ENCODE data around the gene KLK5. TPM values are rescaled to one million over a fixed set of nuclear protein-coding genes. Genes with fewer than 3 reads are reported as not detected.

The KLK5 gene
- total and polyA plus RNA-seq, 4 donors: 0.44 to 2.5 (median 0.86) TPM

GRCh38 chr19:50911206-50912101, 41.4 kb downstream of the KLK5 start, which contains the start of gene KLK4:
Gene KLK4, minus strand, starts transcription at chr19:50911395. Its CDS starts 657 bp downstream, at chr19:50910738.
- Histone ChIP-seq H3K4me1 (ENCODE audit: control insufficient read depth, insufficient read depth, low read length) (peaks cover 13% of the 10 kb centered on the region), H3K27me3 (ENCODE audit: control insufficient read depth, insufficient read depth, low read length) (peaks cover 61% of the 10 kb centered on the region), H3K9me3 (ENCODE audit: control insufficient read depth, insufficient read depth, low read length) (no peaks in the 10 kb centered on the region), H3K36me3 (ENCODE audit: control insufficient read depth, insufficient read depth, low read length) (no peaks in the 10 kb centered on the region), H3K27ac (ENCODE audit: low read depth, low read length) (no peak within 1 kb of the TSS), H3K4me3 (ENCODE audit: low read depth, low read length) (no peak within 1 kb of the TSS)
- 70% methylated on average over 9 of the region's 9 CpGs for WGBS (ENCODE audit: insufficient coverage)
- no peak for DNase-seq (ENCODE audit: low read depth in 4 of 6, low spot score in 6 of 6)

- no peak overlapping the region for H3K4me3 ChIP-seq (ENCODE audit: low read depth, low read length)
- no peaks in the 10 kb centered on the region for H3K9me3 ChIP-seq (ENCODE audit: control insufficient read depth, insufficient read depth, low read length)
- H3K27ac ChIP-seq (ENCODE audit: low read depth, low read length): no peak overlapping the region
- peaks cover 64% of the 10 kb centered on the region for H3K27me3 ChIP-seq (ENCODE audit: control insufficient read depth, insufficient read depth, low read length)
- WGBS (ENCODE audit: insufficient coverage): 69% methylated on average over 2 of the region's 4 CpGs
- peaks cover 13% of the 10 kb centered on the region for H3K4me1 ChIP-seq (ENCODE audit: control insufficient read depth, insufficient read depth, low read length)
- no peaks in the 10 kb centered on the region for H3K36me3 ChIP-seq (ENCODE audit: control insufficient read depth, insufficient read depth, low read length)
- no peak for DNase-seq (ENCODE audit: low read depth in 4 of 6, low spot score in 6 of 6)
These were observed 42.1 kb downstream of the KLK5 start for GRCh38 chr19:50910722-50911121.

DNA sequence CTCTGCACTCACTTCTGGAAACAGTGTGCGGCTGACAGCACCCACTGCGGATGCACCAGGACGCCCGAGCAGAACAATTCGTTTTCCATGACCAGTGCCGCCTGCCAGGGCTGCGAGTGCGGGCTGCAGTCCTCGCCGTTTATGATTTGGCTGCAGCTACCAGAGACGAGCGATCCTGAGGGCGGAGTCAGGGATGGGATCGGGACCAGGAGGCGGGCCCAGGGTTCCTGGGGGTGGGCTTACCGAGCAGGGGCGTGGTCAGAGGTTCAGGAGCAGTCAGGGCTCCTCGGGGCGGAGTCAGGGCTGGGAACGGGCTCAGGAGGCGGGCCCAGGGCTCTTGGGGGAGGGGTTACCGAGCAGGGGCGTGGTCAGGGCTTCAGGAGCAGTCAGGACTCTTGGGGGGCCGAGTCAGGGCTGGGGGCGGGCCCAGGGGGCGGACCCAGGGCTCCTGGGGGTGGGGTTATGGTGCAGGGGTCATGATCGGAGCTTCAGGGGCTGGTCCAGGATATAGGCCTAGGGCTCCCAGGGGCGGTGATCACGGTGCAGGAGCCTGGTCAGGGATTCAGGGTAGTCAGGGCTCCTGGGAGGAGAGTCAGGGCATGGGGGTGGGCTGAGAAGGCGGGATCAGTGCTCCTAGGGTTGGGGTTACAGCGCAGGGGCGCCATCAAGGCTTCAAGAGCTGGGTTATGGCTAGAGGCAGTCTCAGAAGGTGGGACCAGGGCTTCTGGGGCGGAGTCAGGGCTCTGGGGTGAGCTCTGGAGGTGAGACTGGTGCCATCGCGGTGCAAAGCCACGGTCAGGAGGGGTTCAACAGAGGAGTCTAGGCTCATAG, 43.4 kb downstream of the KLK5 start:
- Histone ChIP-seq H3K9me3 (ENCODE audit: control insufficient read depth, insufficient read depth, low read length) (no peaks in the 10 kb centered on the region), H3K4me1 (ENCODE audit: control insufficient read depth, insufficient read depth, low read length) (peaks cover 13% of the 10 kb centered on the region), H3K27me3 (ENCODE audit: control insufficient read depth, insufficient read depth, low read length) (peaks cover 64% of the 10 kb centered on the region), H3K36me3 (ENCODE audit: control insufficient read depth, insufficient read depth, low read length) (no peaks in the 10 kb centered on the region), H3K27ac (ENCODE audit: low read depth, low read length) (no peak overlapping the region), H3K4me3 (ENCODE audit: low read depth, low read length) (peak overlapping the region; percentile 12)
- 2% methylated on average over 36 of the region's 36 CpGs for WGBS (ENCODE audit: insufficient coverage)
- peak in 5 of 6 donors; percentile 24 to 94 (median 37) for DNase-seq (ENCODE audit: low read depth in 4 of 6, low spot score in 6 of 6)

- H3K4me1 ChIP-seq (ENCODE audit: control insufficient read depth, insufficient read depth, low read length): peaks cover 13% of the 10 kb centered on the region
- peaks cover 63% of the 10 kb centered on the region for H3K27me3 ChIP-seq (ENCODE audit: control insufficient read depth, insufficient read depth, low read length)
- H3K9me3 ChIP-seq (ENCODE audit: control insufficient read depth, insufficient read depth, low read length): no peaks in the 10 kb centered on the region
- no peak for DNase-seq (ENCODE audit: low read depth in 4 of 6, low spot score in 6 of 6)
- H3K36me3 ChIP-seq (ENCODE audit: control insufficient read depth, insufficient read depth, low read length): no peaks in the 10 kb centered on the region
- no peak overlapping the region for H3K27ac ChIP-seq (ENCODE audit: low read depth, low read length)
- H3K4me3 ChIP-seq (ENCODE audit: low read depth, low read length): no peak overlapping the region
- WGBS (ENCODE audit: insufficient coverage): 64% methylated on average over 24 of the region's 25 CpGs
These were observed 44.5 kb downstream of the KLK5 start for GRCh38 chr19:50908336-50908735.

DNA sequence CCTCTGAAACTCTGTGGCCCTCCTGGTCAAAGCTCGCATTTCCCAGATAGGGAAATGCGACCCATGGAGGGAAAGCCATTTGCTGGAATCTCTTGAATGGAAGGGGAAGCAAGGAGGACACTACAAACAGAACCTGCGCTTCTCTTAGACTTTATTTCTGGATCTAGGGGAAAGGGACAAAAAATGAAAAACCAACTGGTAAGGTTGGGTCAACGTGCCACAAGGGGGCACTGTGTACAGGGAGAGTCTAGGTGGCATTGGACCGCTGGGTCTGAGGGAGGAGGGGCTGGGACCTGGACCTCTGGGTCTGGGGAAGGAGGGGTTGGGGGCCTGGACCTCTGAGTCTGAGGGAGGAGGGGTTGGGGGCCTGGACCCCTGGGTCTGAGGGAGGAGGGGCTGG, 46.6 kb downstream of the KLK5 start:
- Histone ChIP-seq H3K27me3 (ENCODE audit: control insufficient read depth, insufficient read depth, low read length) (peaks cover 43% of the 10 kb centered on the region), H3K9me3 (ENCODE audit: control insufficient read depth, insufficient read depth, low read length) (no peaks in the 10 kb centered on the region), H3K27ac (ENCODE audit: low read depth, low read length) (no peak overlapping the region), H3K4me3 (ENCODE audit: low read depth, low read length) (no peak overlapping the region), H3K4me1 (ENCODE audit: control insufficient read depth, insufficient read depth, low read length) (peaks cover 13% of the 10 kb centered on the region), H3K36me3 (ENCODE audit: control insufficient read depth, insufficient read depth, low read length) (no peaks in the 10 kb centered on the region)
- WGBS (ENCODE audit: insufficient coverage): 21% methylated on average over 5 of the region's 5 CpGs
- DNase-seq (ENCODE audit: low read depth in 4 of 6, low spot score in 6 of 6): no peak

- WGBS (ENCODE audit: insufficient coverage): 51% methylated on average over 2 of the region's 4 CpGs
These were observed 50.2 kb downstream of the KLK5 start for GRCh38 chr19:50902640-50903039.

GRCh38 chr19:50899569-50899968, 53.3 kb downstream of the KLK5 start:
- 71% methylated on average over 1 of the region's 3 CpGs for WGBS (ENCODE audit: insufficient coverage)
- Histone ChIP-seq H3K36me3 (ENCODE audit: control insufficient read depth, insufficient read depth, low read length) (no peaks in the 10 kb centered on the region), H3K27me3 (ENCODE audit: control insufficient read depth, insufficient read depth, low read length) (no peaks in the 10 kb centered on the region), H3K4me1 (ENCODE audit: control insufficient read depth, insufficient read depth, low read length) (no peaks in the 10 kb centered on the region), H3K9me3 (ENCODE audit: control insufficient read depth, insufficient read depth, low read length) (no peaks in the 10 kb centered on the region), H3K4me3 (ENCODE audit: low read depth, low read length) (no peak overlapping the region), H3K27ac (ENCODE audit: low read depth, low read length) (no peak overlapping the region)
- DNase-seq (ENCODE audit: low read depth in 4 of 6, low spot score in 6 of 6): no peak

More at GRCh38 chr19:50902640-50903039, 50.2 kb downstream of the KLK5 start:
- H3K27me3 ChIP-seq (ENCODE audit: control insufficient read depth, insufficient read depth, low read length): peaks cover 8% of the 10 kb centered on the region
- H3K4me1 ChIP-seq (ENCODE audit: control insufficient read depth, insufficient read depth, low read length): no peaks in the 10 kb centered on the region
- no peak for DNase-seq (ENCODE audit: low read depth in 4 of 6, low spot score in 6 of 6)
- H3K4me3 ChIP-seq (ENCODE audit: low read depth, low read length): no peak overlapping the region
- H3K27ac ChIP-seq (ENCODE audit: low read depth, low read length): no peak overlapping the region
- no peaks in the 10 kb centered on the region for H3K9me3 ChIP-seq (ENCODE audit: control insufficient read depth, insufficient read depth, low read length)
- no peaks in the 10 kb centered on the region for H3K36me3 ChIP-seq (ENCODE audit: control insufficient read depth, insufficient read depth, low read length)

DNA sequence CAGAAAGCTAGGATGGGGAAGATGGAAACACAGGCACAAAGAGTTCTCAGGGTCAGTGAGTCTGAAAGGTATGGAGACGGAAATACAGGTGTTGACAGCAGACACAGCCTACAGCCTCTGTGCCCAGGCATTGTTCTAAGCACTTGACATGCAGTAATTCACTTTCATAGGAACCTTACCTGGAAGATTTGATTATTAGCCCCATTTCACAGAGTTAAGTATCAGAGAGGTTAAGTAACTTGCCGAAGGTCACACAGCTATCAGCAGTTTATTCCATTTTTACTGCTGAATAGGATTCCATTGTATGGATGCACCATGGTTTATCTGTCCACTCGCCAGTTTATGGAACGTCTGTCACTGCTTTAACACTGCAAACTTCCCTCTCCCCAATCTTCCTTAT, 54.8 kb downstream of the KLK5 start:
- DNase-seq (ENCODE audit: low read depth in 4 of 6, low spot score in 6 of 6): no peak
- WGBS (ENCODE audit: insufficient coverage): no CpG with 5 or more reads among the region's 4 CpGs
- no peaks in the 10 kb centered on the region for H3K36me3 ChIP-seq (ENCODE audit: control insufficient read depth, insufficient read depth, low read length)
- no peak overlapping the region for H3K27ac ChIP-seq (ENCODE audit: low read depth, low read length)
- no peaks in the 10 kb centered on the region for H3K27me3 ChIP-seq (ENCODE audit: control insufficient read depth, insufficient read depth, low read length)
- H3K9me3 ChIP-seq (ENCODE audit: control insufficient read depth, insufficient read depth, low read length): no peaks in the 10 kb centered on the region
- no peaks in the 10 kb centered on the region for H3K4me1 ChIP-seq (ENCODE audit: control insufficient read depth, insufficient read depth, low read length)
- H3K4me3 ChIP-seq (ENCODE audit: low read depth, low read length): no peak overlapping the region

DNA sequence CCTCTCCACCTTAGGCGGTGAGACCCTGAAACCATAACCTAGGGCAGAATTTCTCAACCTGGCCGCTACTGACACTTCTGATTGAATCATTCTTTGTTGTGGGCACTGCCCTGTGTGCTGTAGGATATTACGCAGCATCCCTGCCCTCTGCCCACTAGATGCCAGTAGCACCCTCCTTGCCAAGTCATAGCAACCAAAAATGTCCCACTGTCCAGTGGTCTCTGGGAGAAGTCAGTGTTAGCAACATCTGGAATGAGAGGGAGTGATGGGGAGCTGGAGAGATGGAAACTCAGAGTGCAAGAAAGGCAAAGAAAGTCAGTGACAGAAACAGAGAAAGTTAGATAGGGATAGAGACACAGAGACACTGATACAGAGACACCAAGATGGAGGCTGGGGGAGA, 55.2 kb downstream of the KLK5 start:
- no peak for DNase-seq (ENCODE audit: low read depth in 4 of 6, low spot score in 6 of 6)
- H3K36me3 ChIP-seq (ENCODE audit: control insufficient read depth, insufficient read depth, low read length): no peaks in the 10 kb centered on the region
- no peaks in the 10 kb centered on the region for H3K9me3 ChIP-seq (ENCODE audit: control insufficient read depth, insufficient read depth, low read length)
- H3K4me3 ChIP-seq (ENCODE audit: low read depth, low read length): no peak overlapping the region
- WGBS (ENCODE audit: insufficient coverage): 71% methylated on average over 3 of the region's 3 CpGs
- H3K4me1 ChIP-seq (ENCODE audit: control insufficient read depth, insufficient read depth, low read length): no peaks in the 10 kb centered on the region
- H3K27ac ChIP-seq (ENCODE audit: low read depth, low read length): no peak overlapping the region
- no peaks in the 10 kb centered on the region for H3K27me3 ChIP-seq (ENCODE audit: control insufficient read depth, insufficient read depth, low read length)

Measured in spinal cord (tissue), 10 donors.